Measurements from ENCODE around the gene RREB1.

GRCh38 chr6:7145585-7145884, 37.8 kb downstream of the RREB1 start:
- TF ChIP-seq CTCF (IDR thresholded peaks at IDR 0.05) (no peak), POLR2AphosphoS5 (IDR thresholded peaks at IDR 0.05) (no peak), POLR2A (IDR thresholded peaks at IDR 0.05) (no peak), EP300 (IDR thresholded peaks at IDR 0.05) (no peak)

Data from sigmoid colon (tissue), 4 donors.